Peyer's patch (tissue), 4 donors: ENCODE data around the gene CA5A. TPM values are rescaled to one million over a fixed set of nuclear protein-coding genes. Genes with fewer than 3 reads are reported as not detected.

ENCODE experiments used
- DNase-seq, 3 donors: peaks; one replicate each; pipeline ENCODE4 v3.0.0-alpha.2; 2017 to 2019
- H3K27ac ChIP-seq, 4 donors: fragments of 200-600 bp; sonication (generic); one replicate each; pipeline ENCODE4 v1.5.1; 2016 to 2019
- H3K27me3 ChIP-seq, 2 donors: fragments of 200-600 bp; sonication (generic); one replicate each; pipeline ENCODE4 v1.5.1; 2019
- H3K36me3 ChIP-seq, 3 donors: fragments of 200-600 bp; sonication (generic); one replicate each; pipeline ENCODE4 v1.5.1; 2016 to 2019
- H3K4me1 ChIP-seq, 4 donors: fragments of 200-600 bp; sonication (generic); one replicate each; pipeline ENCODE4 v1.5.1; 2016 to 2019
- H3K4me3 ChIP-seq, 4 donors: fragments of 200-600 bp; sonication (generic); 1 replicate in 3 of 4; 2 replicates in 1 of 4; pipeline ENCODE4 v1.5.1; 2016 to 2019; ENCODE audit warnings: mild to moderate bottlenecking in 1 of 4
- H3K9me3 ChIP-seq, 4 donors: fragments of 200-600 bp; sonication (generic); one replicate each; pipeline ENCODE4 v1.5.1; 2016 to 2019; ENCODE audit warnings: mild to moderate bottlenecking in 1 of 4
- CTCF ChIP-seq, 6 experiments: fragments of 450-650 bp in 4 of 6; fragments of 200-600 bp in 2 of 6; sonication (generic) in 1 of 6; IDR thresholded peaks; one replicate each; pipeline ENCODE4 v1.5.1; 2017 to 2019; ENCODE audit warnings: antibody characterized with exemption in 6 of 6, mild to moderate bottlenecking in 3 of 6, moderate library complexity in 1 of 6
- POLR2A ChIP-seq, 2 donors: fragments of 450-650 bp; IDR thresholded peaks; one replicate each; pipeline ENCODE4 v1.5.1; 2017; ENCODE audit warnings: antibody characterized with exemption in 2 of 2, mild to moderate bottlenecking in 2 of 2, moderate library complexity in 2 of 2
- total RNA-seq, 4 donors: library from RNA; depleted of rRNA; stranded (reverse); fragments of >200 nt; gene quantifications; one replicate each; pipeline ENCODE4 v1.1.0, GENCODE V29; 2016

The CA5A gene
- total RNA-seq, 4 donors from 2014 or later, result not detected

GRCh38 chr16:87979352-87979751 lies 43.0 kb upstream of the CA5A start:
- TF ChIP-seq POLR2A (IDR thresholded peaks at IDR 0.05), result no peak
- no peak for TF ChIP-seq CTCF (IDR thresholded peaks at IDR 0.05)
- no peak overlapping the region for H3K4me3 ChIP-seq
- H3K27me3 ChIP-seq, result no peaks in the 10 kb centered on the region
- no peaks in the 10 kb centered on the region for H3K9me3 ChIP-seq
- DNase-seq, result no peak
- peaks cover 0 to 34% (median 0%) of the 10 kb centered on the region in 3 donors for H3K36me3 ChIP-seq
- no peak overlapping the region for H3K27ac ChIP-seq
- no peaks in the 10 kb centered on the region for H3K4me1 ChIP-seq

- no peak for DNase-seq
- H3K27ac ChIP-seq, result no peak overlapping the region
Observed at GRCh38 chr16:87978127-87978526, 41.8 kb upstream of the CA5A start.

GRCh38 chr16:87976665-87977064 lies 40.3 kb upstream of the CA5A start:
- TF ChIP-seq CTCF (IDR thresholded peaks at IDR 0.05) (no peak), POLR2A (IDR thresholded peaks at IDR 0.05) (no peak)
- Histone ChIP-seq H3K4me1 (no peaks in the 10 kb centered on the region), H3K27me3 (no peaks in the 10 kb centered on the region), H3K36me3 (peaks cover 0 to 19% (median 0%) of the 10 kb centered on the region in 3 donors), H3K9me3 (peaks cover 0 to 3% (median 0%) of the 10 kb centered on the region in 4 donors), H3K4me3 (no peak overlapping the region), H3K27ac (no peak overlapping the region)
- DNase-seq, result no peak

More at GRCh38 chr16:87978127-87978526, 41.8 kb upstream of the CA5A start:
- H3K4me1 ChIP-seq, result no peaks in the 10 kb centered on the region
- no peak overlapping the region for H3K4me3 ChIP-seq
- no peaks in the 10 kb centered on the region for H3K27me3 ChIP-seq
- TF ChIP-seq CTCF (IDR thresholded peaks at IDR 0.05), result no peak
- TF ChIP-seq POLR2A (IDR thresholded peaks at IDR 0.05), result no peak
- H3K36me3 ChIP-seq, result peaks cover 0 to 29% (median 0%) of the 10 kb centered on the region in 3 donors
- no peaks in the 10 kb centered on the region for H3K9me3 ChIP-seq

GRCh38 chr16:87974178-87974577 lies 37.8 kb upstream of the CA5A start:
- H3K27ac ChIP-seq, result no peak overlapping the region
- H3K27me3 ChIP-seq, result no peaks in the 10 kb centered on the region
- TF ChIP-seq CTCF (IDR thresholded peaks at IDR 0.05) (no peak), POLR2A (IDR thresholded peaks at IDR 0.05) (no peak)
- DNase-seq, result no peak
- no peak overlapping the region for H3K4me3 ChIP-seq
- peaks cover 0 to 18% (median 0%) of the 10 kb centered on the region in 3 donors for H3K36me3 ChIP-seq
- H3K4me1 ChIP-seq, result no peaks in the 10 kb centered on the region
- peaks cover 0 to 8% (median 0%) of the 10 kb centered on the region in 4 donors for H3K9me3 ChIP-seq

- Histone ChIP-seq H3K27me3 (no peaks in the 10 kb centered on the region), H3K4me3 (no peak overlapping the region), H3K9me3 (peaks cover 0 to 8% (median 0%) of the 10 kb centered on the region in 4 donors), H3K4me1 (no peaks in the 10 kb centered on the region), H3K27ac (no peak overlapping the region), H3K36me3 (peaks cover 0 to 13% (median 0%) of the 10 kb centered on the region in 3 donors)
- DNase-seq, result no peak
- TF ChIP-seq POLR2A (IDR thresholded peaks at IDR 0.05), result no peak
- no peak for TF ChIP-seq CTCF (IDR thresholded peaks at IDR 0.05)
Observed at GRCh38 chr16:87973717-87974116, 37.4 kb upstream of the CA5A start.

- no peak for DNase-seq
Observed at GRCh38 chr16:87971933-87972332, 35.6 kb upstream of the CA5A start.

More at GRCh38 chr16:87971933-87972332, 35.6 kb upstream of the CA5A start:
- Histone ChIP-seq H3K27ac (no peak overlapping the region), H3K27me3 (no peaks in the 10 kb centered on the region), H3K9me3 (peaks cover 0 to 8% (median 0%) of the 10 kb centered on the region in 4 donors), H3K4me1 (peaks cover 0 to under 1% (median 0%) of the 10 kb centered on the region in 4 donors), H3K36me3 (peaks cover 0 to 10% (median 0%) of the 10 kb centered on the region in 3 donors), H3K4me3 (no peak overlapping the region)
- TF ChIP-seq CTCF (IDR thresholded peaks at IDR 0.05) (no peak), POLR2A (IDR thresholded peaks at IDR 0.05) (no peak)
